HG03135 (cell line): ENCODE measurements around the gene MYLK2.

ENCODE experiments used
- ATAC-seq: cut with Tn5 transposase; IDR thresholded peaks from one replicate; pipeline ENCODE4 v1.9.1; 2021; ENCODE audit warnings: mild to moderate bottlenecking, moderate library complexity; ENCODE audit not compliant: unreplicated experiment

MYLK2 gene

GRCh38 chr20:31870726-31871617 lies 51.8 kb downstream of the MYLK2 start:
- ATAC-seq = no peak

- no peak for ATAC-seq
Measured at GRCh38 chr20:31871618-31871954, 52.4 kb downstream of the MYLK2 start.

- no peak for ATAC-seq
Measured at GRCh38 chr20:31872406-31872805, 53.2 kb downstream of the MYLK2 start.

GRCh38 chr20:31875671-31876070 lies 56.5 kb downstream of the MYLK2 start:
- ATAC-seq = no peak

GRCh38 chr20:31877684-31878083 lies 58.5 kb downstream of the MYLK2 start:
- no peak for ATAC-seq

GRCh38 chr20:31879143-31879987 lies 60.2 kb downstream of the MYLK2 start:
- peak; percentile 71 for ATAC-seq

- no peak for ATAC-seq
Measured at GRCh38 chr20:31881945-31882344, 62.8 kb downstream of the MYLK2 start.

GRCh38 chr20:31883829-31884228 lies 64.7 kb downstream of the MYLK2 start:
- ATAC-seq = no peak
